ENCODE measurements around the gene MNS1. TPM values are rescaled to one million over a fixed set of nuclear protein-coding genes. Genes with fewer than 3 reads are reported as not detected.

MNS1 gene
- polyA plus RNA-seq, 3 donors = 25.4 to 31.2 (median 27.4) TPM

Other genes with a start within 250 kb of the MNS1 start
- gene RFX7, start 221.3 kb downstream of the MNS1 start, polyA plus RNA-seq (ENCODE audit: insufficient read length in 3 of 3) = 10 to 100 TPM; 21.8 to 22.0 (median 21.8) TPM
- 10 to 100 TPM; 26.9 to 32.5 (median 29.1) TPM for gene TEX9, start 99.7 kb downstream of the MNS1 start, polyA plus RNA-seq (ENCODE audit: insufficient read length in 3 of 3)

Data from renal pelvis (tissue), 3 donors.